ENCODE data around the gene MLH3.
"Not testable (repeated sequence)": the region's sequence is repeated elsewhere in the genome, so short reads cannot be mapped to it uniquely, and the experiment has no call there.

The MLH3 gene

DNA sequence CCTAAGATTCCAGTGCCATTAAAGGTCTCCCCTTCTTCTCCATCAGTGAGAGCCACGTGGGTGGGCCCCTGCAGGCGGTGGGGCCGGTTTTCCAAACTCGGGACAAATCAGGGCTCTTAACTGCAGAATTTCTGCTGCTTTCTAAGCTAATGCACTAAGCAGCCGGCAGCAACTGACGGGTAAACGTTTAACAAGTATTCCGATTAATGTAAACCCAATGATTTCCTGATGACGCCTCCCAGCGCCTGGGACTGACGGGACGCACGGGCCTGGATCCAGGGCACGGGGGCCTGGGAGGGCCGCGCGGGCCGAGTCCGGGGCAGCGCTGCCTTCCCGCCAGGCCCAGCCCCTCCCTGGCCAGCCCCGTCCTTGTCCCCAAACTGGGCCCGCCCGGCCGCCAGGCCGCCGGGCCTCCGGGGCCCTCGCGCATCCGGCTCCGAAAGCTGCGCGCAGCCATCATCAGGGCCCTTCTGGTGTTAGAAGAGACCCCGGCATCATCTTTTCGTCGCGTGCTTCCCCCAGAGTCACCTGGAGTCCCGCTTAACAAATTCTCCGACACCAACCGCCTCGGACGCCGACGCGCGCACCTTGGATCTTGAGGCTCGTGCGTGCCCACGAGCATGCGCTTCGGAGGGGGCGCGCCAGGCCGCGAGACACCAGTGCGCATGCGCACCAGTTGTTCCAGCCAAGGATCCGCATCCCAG lies at the start of gene MLH3:
Gene MLH3, minus strand, starts transcription at position 616 of the 704 bp plus-strand sequence. CDS start 1,812 bp downstream, outside the sequence.
- DNase-seq, result peak; percentile 90

- DNase-seq, result no peak
These were observed 47.4 kb upstream of the MLH3 start for GRCh38 chr14:75098682-75099081.

GRCh38 chr14:75098212-75098611 lies 46.9 kb upstream of the MLH3 start:
- DNase-seq, result no peak

DNA sequence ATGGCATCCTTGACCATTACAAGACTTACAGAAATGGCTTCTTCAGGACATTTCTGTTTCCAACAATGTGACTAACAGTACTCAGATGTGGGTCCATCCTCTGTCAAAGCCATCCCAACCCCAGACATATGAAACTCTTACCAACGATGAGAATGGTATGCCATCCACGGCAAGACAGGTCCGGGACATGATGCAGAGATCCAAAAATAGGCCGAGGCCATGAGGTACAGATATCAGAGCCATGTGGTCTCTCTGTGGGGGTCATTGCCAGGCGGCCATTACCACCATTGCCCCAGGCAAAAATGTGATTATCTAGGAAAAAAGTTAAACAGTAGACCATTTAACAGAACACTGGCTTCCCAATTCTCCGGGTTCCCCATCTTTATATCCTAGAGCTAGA lies 45.7 kb upstream of the MLH3 start:
- DNase-seq, result no peak

DNA sequence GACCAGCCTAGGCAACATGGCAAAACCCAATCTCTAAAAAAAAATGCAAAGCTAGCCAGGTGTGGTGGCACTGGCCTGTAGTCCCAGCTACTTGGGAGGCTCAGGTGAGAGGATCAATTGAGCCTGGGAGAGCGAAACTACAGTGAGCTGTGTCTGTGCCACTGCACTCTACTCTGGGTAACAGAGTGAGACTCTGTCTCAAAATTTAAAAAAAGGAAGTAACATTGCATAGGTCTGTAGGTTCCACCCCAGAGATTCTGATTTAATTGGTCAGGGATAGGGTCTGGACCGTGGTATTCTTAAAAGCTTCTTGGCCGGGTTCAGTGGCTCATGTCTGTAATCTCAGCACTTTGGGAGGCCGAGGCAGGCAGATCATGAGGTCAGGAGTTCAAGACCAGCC lies 44.4 kb upstream of the MLH3 start:
- DNase-seq, result no peak

- DNase-seq, result no peak
These were observed 43.6 kb upstream of the MLH3 start for GRCh38 chr14:75094896-75095295.

GRCh38 chr14:75092698-75093097 lies 41.4 kb upstream of the MLH3 start:
- DNase-seq, result no peak

DNA sequence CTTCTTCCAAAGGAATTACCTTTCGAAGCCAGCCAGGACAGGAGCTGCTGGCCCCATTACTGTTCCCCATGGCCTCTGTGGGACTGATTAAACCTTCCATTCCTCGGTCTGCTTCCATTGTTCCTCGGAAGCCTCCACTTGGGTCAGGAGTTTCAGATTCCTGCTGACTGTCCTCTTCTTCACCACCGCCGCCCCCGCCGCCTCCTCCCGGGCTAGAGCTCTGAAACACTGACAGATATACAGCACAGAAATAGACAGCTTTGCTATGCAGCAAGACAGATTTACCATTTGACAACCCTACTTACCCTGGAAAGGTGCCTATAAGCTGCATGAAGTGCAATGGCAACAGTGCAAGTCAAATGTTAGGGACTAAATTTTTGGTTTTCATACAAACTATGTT lies 40.0 kb upstream of the MLH3 start:
- DNase-seq, result no peak

- DNase-seq, result no peak
These were observed 39.1 kb upstream of the MLH3 start for GRCh38 chr14:75090353-75090752.

GRCh38 chr14:75088566-75089373 lies 37.5 kb upstream of the MLH3 start:
- peak; percentile 84 for DNase-seq

- no peak for DNase-seq
These were observed 36.9 kb upstream of the MLH3 start for GRCh38 chr14:75088153-75088552.

GRCh38 chr14:75084513-75084912 lies 33.2 kb upstream of the MLH3 start:
- no peak for DNase-seq

DNA sequence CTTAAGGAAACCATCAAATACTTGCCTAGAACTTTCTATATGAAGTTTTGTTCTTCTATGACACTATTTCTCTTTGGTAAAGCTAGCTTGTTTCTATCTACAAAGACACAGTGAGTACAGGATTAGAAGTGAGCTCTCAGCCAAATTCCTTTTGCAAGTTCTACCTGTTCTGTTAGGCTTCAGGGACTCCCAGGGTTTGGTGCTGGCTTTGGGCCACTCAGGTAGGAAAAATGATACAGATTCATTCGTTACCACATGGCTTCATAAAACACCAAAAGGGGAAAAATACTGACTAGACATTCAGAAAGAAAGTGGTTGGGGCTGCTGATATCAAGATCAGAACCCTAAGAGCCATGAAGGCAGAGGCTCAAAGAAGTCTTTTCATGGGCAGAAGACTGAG lies 32.0 kb upstream of the MLH3 start:
- no peak for DNase-seq

DNA sequence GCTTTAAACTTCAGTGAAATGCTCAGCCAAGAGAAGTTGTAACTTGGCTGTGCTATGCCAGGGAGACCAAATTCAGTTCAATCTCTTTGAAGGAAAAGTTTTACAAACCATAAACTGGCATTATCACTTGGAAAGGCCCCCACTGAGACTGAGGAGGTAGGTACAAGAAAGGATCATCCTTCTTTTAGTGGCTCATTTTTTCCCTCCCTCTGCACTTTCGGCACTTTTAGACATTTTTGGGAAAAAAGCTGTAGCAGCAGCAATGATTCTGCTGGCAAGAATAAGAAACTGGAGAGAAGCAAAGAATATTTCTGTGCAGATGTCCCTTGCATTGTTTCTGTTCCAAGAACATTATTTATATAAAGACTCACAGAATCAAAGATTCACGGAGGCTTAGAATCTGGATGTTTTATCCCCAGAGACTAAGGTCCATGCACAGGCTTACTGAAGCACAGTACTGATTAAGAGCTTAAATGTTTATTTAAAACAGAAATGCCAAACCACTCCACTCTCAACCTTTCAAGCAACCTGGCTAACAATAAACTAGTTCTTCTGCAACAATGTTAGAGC lies 30.5 kb upstream of the MLH3 start:
- DNase-seq, result no peak

DNA sequence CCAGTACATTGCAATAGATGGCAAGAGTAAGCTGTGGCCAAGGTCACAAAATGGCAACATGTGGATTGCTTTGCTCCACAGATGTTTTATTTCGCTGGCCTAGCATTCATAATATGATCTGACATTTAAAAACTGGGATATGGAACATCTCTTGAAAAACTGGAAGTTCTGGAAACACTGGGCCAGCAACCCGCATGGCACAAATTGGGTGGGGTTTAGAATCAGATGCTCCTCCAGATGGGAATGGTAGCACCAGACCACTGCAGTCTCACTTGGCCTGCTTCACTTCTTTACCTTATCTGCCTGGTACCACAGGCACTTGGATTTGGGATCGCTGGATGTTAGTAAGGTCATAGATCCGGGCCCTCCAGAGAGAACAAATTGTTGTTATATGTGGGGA lies 28.3 kb upstream of the MLH3 start:
- DNase-seq, result no peak

GRCh38 chr14:75077794-75078193 lies 26.5 kb upstream of the MLH3 start:
- DNase-seq, result no peak

DNA sequence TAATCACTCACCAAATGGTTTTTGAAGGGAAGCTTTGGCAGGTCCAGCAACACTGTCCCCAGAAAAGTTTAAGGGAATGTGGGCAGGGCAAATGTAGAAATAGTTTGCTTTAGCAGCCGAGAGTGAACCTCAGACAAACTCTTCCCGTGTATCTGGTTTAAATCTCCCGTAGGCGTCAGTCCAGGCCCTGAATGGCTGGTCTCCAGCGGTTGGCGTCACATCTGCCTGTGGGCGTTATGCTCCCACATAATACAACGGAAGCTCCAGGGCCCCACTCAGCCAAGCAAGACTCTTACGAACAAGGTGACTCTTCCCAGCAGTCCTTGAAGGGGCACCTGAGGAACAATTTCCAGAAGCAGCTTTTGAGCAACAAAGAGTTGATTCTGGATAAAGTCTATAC lies 19.1 kb upstream of the MLH3 start:
- DNase-seq, result no peak

DNA sequence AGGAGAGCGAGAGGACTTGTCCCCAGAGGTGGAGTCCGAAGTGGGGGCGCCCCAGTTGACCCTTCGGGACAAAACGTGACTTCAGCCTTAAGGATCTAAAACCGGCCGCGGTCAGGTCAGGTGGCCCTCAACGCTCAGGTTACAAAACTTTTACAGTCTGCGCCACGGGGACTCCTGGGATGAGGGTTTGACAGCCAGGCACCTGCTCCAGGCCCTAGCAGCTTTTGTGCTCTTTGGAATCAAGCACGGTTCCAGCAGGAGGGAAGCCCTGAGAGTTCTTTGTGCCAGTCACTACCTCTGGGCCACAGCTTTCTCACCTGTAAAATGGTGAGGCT lies 18.5 kb upstream of the MLH3 start:
- DNase-seq, result no peak

DNA sequence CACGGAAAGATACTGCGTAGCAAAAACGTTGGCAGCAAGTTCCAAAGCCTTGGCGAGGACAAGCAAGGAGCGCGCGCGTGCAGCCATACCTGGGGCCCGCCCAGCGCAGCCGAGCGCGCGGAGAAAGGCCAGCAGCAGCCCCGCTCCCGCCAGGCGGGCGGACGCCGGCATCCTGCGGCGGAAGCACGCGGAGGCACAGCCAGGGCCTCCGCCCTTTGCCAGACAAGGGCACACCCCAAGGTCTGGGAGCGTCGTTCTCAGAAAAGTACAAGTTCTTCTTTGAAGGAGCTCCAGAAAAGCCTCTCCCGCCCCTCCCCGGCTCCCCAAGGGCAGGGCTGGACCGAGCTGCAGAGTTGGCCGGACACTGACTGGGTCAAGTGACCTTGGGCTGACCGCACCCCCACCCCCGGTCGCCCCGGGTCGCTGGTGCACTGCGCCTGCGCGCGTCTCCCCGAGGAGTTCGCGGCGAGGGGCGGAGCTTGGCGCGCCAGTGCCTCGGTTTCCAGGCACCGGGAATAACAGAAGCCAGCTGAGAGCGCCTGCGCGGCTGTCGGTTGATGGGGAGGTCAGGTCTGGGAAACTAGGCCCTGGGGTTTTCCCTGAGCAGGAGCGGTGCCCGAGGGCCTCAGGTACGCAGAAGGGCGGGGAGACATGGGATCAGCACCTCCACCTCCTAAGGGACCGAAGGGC lies 18.0 kb upstream of the MLH3 start, which contains the start of gene ZC2HC1C:
Gene ZC2HC1C, plus strand, starts transcription at position 521 of the 690 bp plus-strand sequence. CDS start 933 bp downstream, outside the sequence.
- peak; percentile 89 for DNase-seq

GRCh38 chr14:75068294-75069120 lies 17.2 kb upstream of the MLH3 start:
- no peak for DNase-seq

- DNase-seq, result not testable (repeated sequence)
These were observed 16.5 kb upstream of the MLH3 start for GRCh38 chr14:75067765-75068164.

DNA sequence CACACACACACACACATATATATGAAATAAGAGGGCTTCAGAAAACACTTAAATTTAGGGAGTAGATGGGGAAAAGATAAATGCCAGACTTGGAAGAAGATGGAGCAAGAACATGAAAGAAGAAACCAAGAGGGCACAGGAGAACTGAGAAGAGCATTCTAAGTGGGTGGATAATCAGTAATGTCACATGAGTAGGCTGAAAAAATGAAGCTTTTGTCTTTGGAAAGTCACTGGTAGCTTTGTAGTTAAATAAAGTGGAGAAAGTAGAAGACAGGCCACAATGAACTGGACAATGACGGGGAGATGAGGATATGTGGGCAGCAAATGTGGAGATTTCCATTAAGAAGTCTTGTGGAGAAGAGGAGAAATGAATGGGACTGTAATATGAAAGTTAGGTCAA lies 15.9 kb upstream of the MLH3 start:
- no peak for DNase-seq

DNA sequence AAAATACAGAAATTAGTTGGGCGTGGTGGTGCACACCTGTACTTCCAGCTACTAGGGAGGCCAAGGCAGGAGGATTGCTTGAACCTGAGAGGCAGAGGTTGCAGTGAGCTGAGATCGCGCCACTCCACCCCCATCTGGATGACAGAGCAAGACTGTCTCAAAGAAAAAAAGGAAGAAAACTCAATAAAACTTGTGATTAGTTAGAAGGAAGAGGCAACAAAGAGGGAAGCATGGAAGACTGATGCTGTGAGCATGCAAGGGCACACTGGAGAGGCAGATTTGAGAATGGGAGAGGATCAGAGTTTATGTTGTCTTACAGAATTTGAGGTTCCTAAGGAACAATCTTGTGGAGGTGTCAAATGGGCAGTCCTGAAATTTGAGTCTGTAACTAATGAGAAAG lies 15.4 kb upstream of the MLH3 start:
- DNase-seq, result no peak

Measured in hematopoietic multipotent progenitor cell treated with erythropoietin and hydrocortisone succinate and interleukin-3 and kit ligand, for 6 days (in vitro differentiated cells).